ENCODE measurements around the gene SHISA6.

The SHISA6 gene

GRCh38 chr17:11554042-11554441 lies 313.0 kb downstream of the SHISA6 start:
- H3K4me3 ChIP-seq (ENCODE audit: control insufficient read depth, low read depth, low read length), result no peak overlapping the region
- no peak for DNase-seq (ENCODE audit: low read depth)
- TF ChIP-seq CTCF (conservative IDR thresholded peaks at IDR 0.05; ENCODE audit: control insufficient read depth, insufficient read depth, low read depth, low read length), result no peak

GRCh38 chr17:11554542-11554941 lies 313.5 kb downstream of the SHISA6 start:
- no peak for TF ChIP-seq CTCF (conservative IDR thresholded peaks at IDR 0.05; ENCODE audit: control insufficient read depth, insufficient read depth, low read depth, low read length)
- no peak overlapping the region for H3K4me3 ChIP-seq (ENCODE audit: control insufficient read depth, low read depth, low read length)
- DNase-seq (ENCODE audit: low read depth), result no peak

- TF ChIP-seq CTCF (conservative IDR thresholded peaks at IDR 0.05; ENCODE audit: control insufficient read depth, insufficient read depth, low read depth, low read length), result no peak
- no peak for DNase-seq (ENCODE audit: low read depth)
- H3K4me3 ChIP-seq (ENCODE audit: control insufficient read depth, low read depth, low read length), result no peak overlapping the region
These were observed 314.5 kb downstream of the SHISA6 start for GRCh38 chr17:11555530-11555929.

GRCh38 chr17:11557727-11558452 lies 316.9 kb downstream of the SHISA6 start:
- no peak overlapping the region for H3K4me3 ChIP-seq (ENCODE audit: control insufficient read depth, low read depth, low read length)
- TF ChIP-seq CTCF (conservative IDR thresholded peaks at IDR 0.05; ENCODE audit: control insufficient read depth, insufficient read depth, low read depth, low read length), result no peak
- DNase-seq (ENCODE audit: low read depth), result no peak

- no peak for TF ChIP-seq CTCF (conservative IDR thresholded peaks at IDR 0.05; ENCODE audit: control insufficient read depth, insufficient read depth, low read depth, low read length)
- H3K4me3 ChIP-seq (ENCODE audit: control insufficient read depth, low read depth, low read length), result no peak overlapping the region
- no peak for DNase-seq (ENCODE audit: low read depth)
These were observed 317.7 kb downstream of the SHISA6 start for GRCh38 chr17:11558681-11559234.

GRCh38 chr17:11559601-11560000 lies 318.6 kb downstream of the SHISA6 start:
- no peak for TF ChIP-seq CTCF (conservative IDR thresholded peaks at IDR 0.05; ENCODE audit: control insufficient read depth, insufficient read depth, low read depth, low read length)
- H3K4me3 ChIP-seq (ENCODE audit: control insufficient read depth, low read depth, low read length), result no peak overlapping the region
- no peak for DNase-seq (ENCODE audit: low read depth)

Data from fibroblast of mammary gland (primary cell).